K562 (cell line): Measurements from ENCODE around the gene DDX54. TPM values are rescaled to one million over a fixed set of nuclear protein-coding genes. Genes with fewer than 3 reads are reported as not detected.

Experiments
- CBFA2T3 ChIP-seq: fragments of 450-650 bp; IDR thresholded peaks from 2 replicates; pipeline ENCODE4 v1.6.1; 2017
- TBP ChIP-seq: optimal IDR thresholded peaks from 2 replicates; pipeline ENCODE3; 2011; ENCODE audit warnings: low read depth, low read length, improper control_type of control experiment
- ZBTB40 ChIP-seq, 2 experiments: fragments of 450-650 bp in 1 of 2; sonication (generic) in 1 of 2; formaldehyde crosslinking in 1 of 2; IDR thresholded peaks; 2 replicates each; pipeline versions ENCODE4 v1.7.1 to v1.9.0; 2016 to 2022; ENCODE audit warnings: inconsistent platforms in 1 of 2, mild to moderate bottlenecking in 1 of 2, missing genetic modification reagents in 1 of 2
- polyA plus RNA-seq, 8 experiments: library from polyadenylated mRNA; depleted of rRNA in 4 of 8; stranded (reverse) in 5 of 8; unstranded in 3 of 8; fragments of >200 nt; fragmentation: Nextera tagmentation in 2 of 8; fragmentation: Illumina TruSeq in 1 of 8; extraction: Ambion mirVana in 2 of 8; extraction: Trizol in 1 of 8; gene quantifications; 2 replicates each; pipeline versions ENCODE4 v1.2.1 to v1.2.3, GENCODE V29; 2011 to 2014; ENCODE audit warnings: inconsistent platforms in 1 of 8, missing spikeins in 1 of 8
- total RNA-seq, 7 experiments: library from RNA; depleted of rRNA in 6 of 7; stranded (reverse); fragments of >200 nt in 6 of 7; fragmentation: Illumina TruSeq in 2 of 7; extraction: Trizol in 2 of 7; gene quantifications; 2 replicates each; pipeline versions ENCODE4 v1.2.1 to v1.2.3, GENCODE V29; 2011 to 2021; ENCODE audit warnings: low replicate concordance in 1 of 7

Gene DDX54
- total and polyA plus RNA-seq, 9 of the 15 experiments (the other 6 are each of a cell fraction or from before 2014, with no cell fraction given) = 1.4 to 135 (median 51.4) TPM

DNA sequence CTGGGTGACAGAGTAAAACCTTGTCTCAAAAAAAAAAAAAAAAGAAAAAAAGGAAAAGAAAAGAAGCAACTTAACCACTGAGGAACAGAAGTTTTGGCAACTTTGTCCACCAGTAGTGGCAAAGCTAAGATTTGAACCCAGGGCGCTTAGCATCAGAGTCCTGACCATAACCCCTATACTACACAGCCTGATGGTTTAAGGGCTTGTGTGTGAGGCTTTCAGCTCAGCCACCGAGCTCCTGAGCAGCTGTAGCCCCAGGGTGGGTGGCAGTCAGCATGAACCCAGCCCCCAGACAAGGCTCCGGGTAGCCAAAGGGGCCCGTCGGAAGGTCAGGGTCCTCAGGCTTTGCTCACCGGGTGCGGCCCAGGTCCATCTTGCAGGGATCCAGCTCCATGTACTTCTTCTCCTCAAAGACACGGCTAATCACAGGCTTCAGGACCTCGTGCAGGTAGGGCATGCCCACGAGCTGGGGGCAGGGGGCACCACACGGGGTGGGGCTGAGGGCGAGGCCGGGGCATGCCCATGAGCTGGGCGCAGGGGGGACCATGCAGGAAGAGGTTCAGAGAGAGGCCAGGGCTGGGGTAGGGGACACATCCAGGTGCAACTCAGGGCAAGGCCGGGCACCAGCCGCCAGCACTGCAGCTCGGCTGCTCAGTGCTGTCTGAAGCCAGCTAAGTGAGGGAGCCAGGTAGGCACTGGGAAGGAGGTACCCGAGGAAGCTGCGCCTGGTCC lies 70.7 kb downstream of the DDX54 start (continued):
- TF ChIP-seq ZBTB40 (IDR thresholded peaks at IDR 0.05) (0 out of 2 replicates have a peak, but pooled peaks have one; percentile 15), ZBTB40 (CRISPR knock-in tag; IDR thresholded peaks at IDR 0.05) (no peak), TBP (peak; percentile 97), CBFA2T3 (no peak)
